HG03135 (cell line): ENCODE measurements around the gene HIC2.
"Not testable (repeated sequence)": the region's sequence is repeated elsewhere in the genome, so short reads cannot be mapped to it uniquely, and the experiment has no call there.

Source experiments
- ATAC-seq: cut with Tn5 transposase; IDR thresholded peaks from one replicate; pipeline ENCODE4 v1.9.1; 2021; ENCODE audit warnings: mild to moderate bottlenecking, moderate library complexity; ENCODE audit not compliant: unreplicated experiment

The HIC2 gene

DNA sequence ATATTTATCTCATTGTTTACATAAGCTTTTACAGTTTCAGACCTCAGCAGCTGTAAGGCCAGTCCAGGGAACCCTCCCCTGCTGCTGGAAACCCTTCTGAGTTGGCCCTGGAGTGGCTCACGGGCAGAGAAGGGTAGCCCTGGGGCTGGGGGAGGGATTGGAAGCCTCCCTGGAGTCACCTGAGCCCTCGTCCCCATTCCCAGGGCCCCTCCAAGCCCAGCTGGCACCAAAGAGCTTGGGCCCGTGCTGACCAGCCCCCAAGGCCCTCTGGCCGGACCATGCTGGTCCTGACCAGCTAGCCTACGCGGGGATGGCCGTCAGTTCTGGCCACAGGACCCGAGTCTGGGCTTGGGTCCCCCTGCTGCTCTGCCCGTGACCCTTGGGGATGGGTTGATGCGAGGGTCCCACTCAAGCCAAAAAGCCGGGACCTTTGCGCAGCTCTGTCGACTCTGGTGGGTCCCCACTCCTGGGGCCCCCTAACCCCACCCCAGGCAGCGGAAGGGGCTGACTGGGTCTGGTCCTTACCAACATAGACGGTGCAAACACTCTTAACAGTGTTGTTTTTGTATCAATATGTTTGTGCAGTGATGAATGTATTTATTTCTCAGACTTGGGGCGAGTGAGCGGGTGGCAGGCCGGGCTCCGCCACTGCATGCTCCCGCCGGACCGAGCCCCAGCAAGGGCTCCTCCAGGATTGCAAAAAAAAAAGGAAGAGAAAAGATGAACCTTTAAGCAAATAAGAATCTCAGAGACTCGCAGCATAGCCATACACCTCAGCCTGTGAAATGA, 32.6 kb downstream of the HIC2 start:
- ATAC-seq = no peak

GRCh38 chr22:21450320-21450831, 33.2 kb downstream of the HIC2 start:
- ATAC-seq = no peak

DNA sequence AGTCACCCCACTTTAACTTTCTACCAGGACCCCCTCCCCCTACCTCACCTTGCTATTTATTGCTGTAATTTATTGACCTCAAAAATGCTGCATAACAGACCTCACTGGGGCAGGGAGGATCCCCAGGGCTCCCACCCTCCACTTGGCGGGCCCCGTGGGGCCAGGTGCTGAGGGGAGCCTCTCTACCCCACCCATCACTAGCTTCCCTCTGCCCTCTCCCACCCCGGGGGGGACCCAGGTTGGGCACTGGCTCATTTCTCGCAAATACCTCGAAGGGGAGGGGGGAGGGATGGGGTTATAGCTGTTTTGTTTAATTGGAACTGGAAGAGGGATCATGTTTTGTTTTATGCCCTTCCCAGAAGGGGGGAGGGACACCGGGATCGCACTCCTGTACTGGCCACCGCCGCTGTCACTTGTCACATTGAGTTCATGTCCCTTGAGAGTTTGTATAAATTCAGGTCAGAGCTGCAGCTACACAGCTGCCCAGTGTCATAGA, 33.7 kb downstream of the HIC2 start:
- ATAC-seq = no peak

DNA sequence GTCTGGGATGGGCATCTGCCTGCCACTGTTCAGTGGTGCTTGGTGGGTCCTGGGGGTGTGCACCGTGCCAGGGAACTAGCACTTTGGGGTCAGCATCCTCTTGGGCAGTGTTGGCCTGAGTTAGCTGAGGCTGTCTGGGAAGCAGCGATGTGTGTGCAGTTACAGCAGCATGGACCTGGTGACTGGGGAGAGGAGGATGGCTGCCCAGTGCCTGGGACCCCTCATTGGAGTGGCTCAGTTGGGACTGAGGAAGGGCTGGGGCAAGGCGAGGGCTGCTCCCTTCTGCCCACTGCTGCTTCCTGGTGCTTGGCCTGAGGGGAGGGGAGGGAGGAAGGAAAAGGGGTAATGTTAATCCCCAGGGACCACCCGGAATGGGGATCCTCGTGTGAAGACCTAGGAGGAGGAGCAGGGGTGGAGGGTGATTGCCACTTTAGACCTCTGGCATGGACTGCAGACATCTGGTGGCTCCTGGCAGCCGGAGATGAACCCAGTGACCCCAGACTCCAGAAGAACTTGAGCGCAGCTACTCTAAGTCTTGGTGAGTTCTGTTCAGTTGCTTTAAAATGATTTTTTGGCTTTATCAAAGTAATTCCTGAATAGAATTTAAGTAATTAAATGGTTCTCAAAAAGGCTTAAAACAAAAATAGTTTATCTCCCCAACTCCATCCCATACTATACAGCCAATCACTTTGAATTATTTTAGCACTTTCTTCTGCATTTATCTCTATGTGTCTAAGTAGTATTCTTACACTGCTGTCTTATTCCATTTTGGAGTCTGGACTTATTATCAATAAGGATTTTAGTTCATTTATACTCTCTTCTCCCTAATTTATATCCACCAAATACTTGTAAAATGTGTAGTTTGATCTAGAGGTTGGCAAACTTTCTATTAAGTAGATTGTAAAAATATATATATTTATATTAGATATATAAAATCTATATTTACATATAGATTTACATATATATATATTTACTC, 34.7 kb downstream of the HIC2 start:
- ATAC-seq = no peak

DNA sequence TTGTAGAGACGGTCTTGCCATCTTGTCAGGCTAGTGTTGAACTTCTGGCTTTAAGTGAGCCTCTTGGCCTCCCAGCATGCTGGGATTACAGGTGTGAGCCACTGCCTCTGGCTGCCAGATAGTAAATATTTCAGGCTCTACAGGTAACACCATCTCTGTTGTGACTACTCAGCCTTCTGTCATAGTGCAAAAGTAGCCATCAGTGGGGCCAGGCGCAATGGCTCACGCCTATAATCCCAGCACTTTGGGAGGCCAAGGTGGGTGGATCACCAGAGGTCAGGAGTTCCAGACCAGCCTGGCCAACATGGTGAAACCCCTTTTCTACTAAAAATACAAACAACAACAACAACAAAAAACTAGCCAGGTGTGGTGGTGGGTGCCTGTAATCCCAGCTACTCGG, 35.5 kb downstream of the HIC2 start:
- ATAC-seq = not testable (repeated sequence)

- ATAC-seq = not testable (repeated sequence)
These were observed 37.8 kb downstream of the HIC2 start for GRCh38 chr22:21454998-21455333.

GRCh38 chr22:21455334-21456089, 38.3 kb downstream of the HIC2 start:
- no peak for ATAC-seq

DNA sequence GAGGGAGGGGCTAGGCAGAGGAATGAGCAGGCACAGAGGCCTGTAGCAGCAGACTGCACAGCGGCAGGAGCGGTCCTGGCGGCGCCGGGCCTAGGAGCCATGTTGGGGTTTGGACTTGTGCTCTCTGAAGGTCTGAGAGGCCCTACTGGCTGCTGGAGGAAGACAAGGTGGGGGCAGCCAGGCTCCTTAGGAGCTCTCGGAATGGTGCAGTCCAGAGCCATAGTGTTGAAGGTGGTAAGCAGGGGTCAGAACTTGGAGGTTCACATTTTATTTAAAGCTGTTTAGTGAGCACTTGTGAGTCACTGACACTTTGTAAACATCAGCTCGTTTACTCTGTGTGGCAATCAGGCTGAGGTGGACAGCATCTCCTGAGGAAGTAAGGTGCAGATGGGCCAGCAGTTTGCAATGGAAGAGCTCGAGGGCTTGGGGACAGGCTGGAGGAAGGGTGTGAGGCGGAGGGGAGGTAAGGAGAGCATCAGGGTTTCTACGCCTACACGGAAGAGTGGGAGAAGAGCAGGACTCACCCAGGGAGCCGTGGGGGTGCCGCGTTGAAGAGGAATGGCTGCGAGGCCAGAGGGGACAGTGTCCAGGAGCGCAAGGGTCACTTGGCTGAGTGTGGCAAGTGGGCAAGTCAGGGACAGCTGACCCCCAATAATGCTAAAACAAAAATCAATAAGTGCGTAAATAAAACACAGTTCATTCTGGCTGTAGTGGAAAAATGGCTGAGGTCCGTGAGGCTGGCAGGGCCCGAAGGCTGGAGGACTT, 40.0 kb downstream of the HIC2 start:
- no peak for ATAC-seq

- ATAC-seq = not testable (repeated sequence)
These were observed 45.5 kb downstream of the HIC2 start for GRCh38 chr22:21462672-21463071.

GRCh38 chr22:21467337-21468193, 50.4 kb downstream of the HIC2 start, which contains the start of gene TMEM191C:
Gene TMEM191C, plus strand, starts transcription at chr22:21467387. Its CDS starts 73 bp downstream, at chr22:21467460.
- ATAC-seq = not testable (repeated sequence)

DNA sequence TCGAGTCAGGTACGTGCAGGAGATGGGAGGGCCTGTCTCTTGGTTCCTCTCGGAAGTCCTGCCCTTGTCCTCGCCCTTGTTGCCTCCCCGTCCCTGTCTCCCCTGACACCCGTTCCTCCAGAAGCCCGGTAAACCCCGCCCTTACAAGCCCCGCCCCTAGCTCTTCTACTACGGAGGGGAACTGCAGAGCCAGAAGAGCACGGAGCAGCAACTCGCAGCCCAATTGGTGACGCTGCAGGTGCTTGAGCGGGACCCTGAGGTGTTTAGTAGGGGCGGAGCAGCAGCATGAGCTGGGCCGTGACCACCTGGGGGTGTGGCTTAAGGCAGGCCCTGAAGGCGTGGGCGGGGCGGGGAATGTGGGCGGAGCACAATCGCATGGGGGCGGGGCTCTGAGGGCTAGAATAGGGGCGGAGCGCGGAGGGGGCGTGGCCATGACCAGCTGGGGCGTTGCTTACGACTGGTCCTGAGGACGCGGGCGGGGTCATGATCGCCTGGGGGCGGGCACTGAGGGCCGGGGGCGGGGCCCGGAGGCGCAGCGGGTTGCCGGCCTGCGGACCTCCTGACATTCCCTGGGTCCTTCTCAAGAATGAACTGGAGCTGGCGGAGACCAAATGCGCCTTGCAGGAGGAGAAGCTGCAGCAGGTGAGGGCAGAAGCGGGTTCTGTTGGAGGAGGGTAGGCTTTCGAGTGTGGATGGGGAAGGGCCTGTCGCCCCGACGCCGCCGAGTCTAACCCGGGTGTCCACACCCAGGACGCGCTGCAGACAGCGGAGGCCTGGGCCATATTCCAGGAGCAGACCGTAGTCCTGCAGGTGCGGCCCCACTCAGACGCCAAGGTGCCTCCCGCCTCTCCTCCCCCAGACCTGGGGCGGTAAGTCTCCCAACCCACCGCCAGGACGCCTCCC, 51.3 kb downstream of the HIC2 start:
- ATAC-seq = peak; percentile 74

- peak; percentile 4 for ATAC-seq
These were observed 52.2 kb downstream of the HIC2 start for GRCh38 chr22:21469097-21469994.

DNA sequence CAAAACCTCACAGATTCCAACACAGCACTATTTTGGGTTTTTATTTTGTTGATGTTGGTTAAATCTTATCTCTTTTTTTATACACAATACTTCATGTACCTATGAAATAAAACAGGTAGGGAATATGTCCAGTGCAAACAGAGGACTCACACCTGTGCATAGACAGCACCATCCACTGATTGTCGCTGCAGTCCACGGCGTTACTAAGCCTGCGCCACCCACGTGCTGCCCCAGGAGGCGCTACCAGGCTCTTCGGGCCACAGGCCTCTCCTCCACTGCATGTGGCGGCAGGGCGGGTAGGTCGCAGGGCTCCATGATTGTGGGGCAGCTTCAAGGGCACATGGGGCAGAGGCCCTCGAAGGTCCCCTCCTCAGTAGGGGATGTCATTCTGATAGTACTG, 55.8 kb downstream of the HIC2 start:
- not testable (repeated sequence) for ATAC-seq

DNA sequence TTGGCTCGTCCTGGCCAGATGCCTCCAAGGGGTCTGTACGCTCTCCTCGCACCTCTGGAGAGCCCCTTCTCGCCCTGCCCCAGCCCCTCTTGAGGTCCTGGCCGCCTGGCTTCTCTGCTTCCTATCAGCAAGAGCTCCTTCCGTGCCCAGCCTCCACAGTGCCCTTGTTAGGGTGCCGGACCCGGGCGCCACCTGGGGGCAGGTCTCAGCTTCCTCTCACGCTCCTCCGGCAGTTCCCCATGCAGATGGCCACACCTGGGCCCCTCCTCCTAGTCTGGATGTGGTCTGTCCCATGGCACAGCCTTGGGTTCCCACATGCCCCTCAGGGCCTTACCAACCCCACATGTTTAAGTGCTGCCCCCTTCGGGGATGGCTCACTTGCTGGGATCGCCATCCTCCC, 56.5 kb downstream of the HIC2 start:
- not testable (repeated sequence) for ATAC-seq

- not testable (repeated sequence) for ATAC-seq
These were observed 66.9 kb downstream of the HIC2 start for GRCh38 chr22:21484039-21484438.

- not testable (repeated sequence) for ATAC-seq
These were observed 70.6 kb downstream of the HIC2 start for GRCh38 chr22:21487723-21488122.

DNA sequence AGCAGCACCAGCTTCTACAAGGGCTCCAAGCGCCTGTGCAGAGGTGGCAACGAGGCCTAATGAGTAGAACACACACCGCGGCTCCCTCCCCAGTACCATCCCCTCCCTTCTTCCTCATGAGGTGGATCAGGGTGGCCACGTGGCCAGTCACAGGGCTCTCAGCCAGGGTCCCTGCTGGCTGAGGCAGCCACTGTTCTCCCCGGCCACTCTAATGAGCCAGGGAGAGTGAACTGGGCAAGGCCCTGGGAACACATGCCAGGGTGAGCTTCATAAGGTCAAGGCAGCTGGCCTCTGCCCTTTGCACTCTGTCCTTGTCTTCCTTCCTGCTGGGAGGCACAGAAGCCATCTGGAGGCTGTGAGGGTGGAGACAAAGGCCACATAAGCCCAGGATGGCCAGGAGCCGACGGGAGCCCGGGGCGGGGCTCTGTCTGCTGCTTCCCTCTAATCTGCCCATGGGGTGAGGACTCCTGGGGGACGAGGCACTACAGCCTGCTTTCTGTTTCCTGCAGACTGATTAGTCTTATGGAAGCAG, 72.0 kb downstream of the HIC2 start:
- ATAC-seq = not testable (repeated sequence)
